Smooth muscle cell of bladder (primary cell): Measurements from ENCODE around the gene PLSCR2. TPM values are rescaled to one million over a fixed set of nuclear protein-coding genes. Genes with fewer than 3 reads are reported as not detected.

Experiments used
- total RNA-seq: library from RNA; depleted of rRNA; stranded (reverse); fragments of >200 nt; gene quantifications from 2 replicates; pipeline ENCODE4 v1.2.3, GENCODE V29; 2014

The PLSCR2 gene
- total RNA-seq: not detected in 2 replicates

GRCh38 chr3:146469150-146470017 is at the start of gene PLSCR2:
Gene PLSCR2 (minus strand): TSS chr3:146469561. CDS start chr3:146459904, 9,657 bp downstream.

Other genes with a start within 250 kb of the PLSCR2 start
- gene PLSCR4, start 218.5 kb downstream of the PLSCR2 start, total RNA-seq: 21.0 and 23.9 TPM in 2 replicates
- gene PLSCR1, start 75.0 kb upstream of the PLSCR2 start, total RNA-seq: 44.5 and 50.2 TPM in 2 replicates
- gene PLSCR5, start 135.8 kb upstream of the PLSCR2 start, total RNA-seq: not detected in 2 replicates